Prostate gland (tissue), 2 donors: ENCODE measurements around the gene EHBP1. TPM values are rescaled to one million over a fixed set of nuclear protein-coding genes. Genes with fewer than 3 reads are reported as not detected.

ENCODE experiments used
- DNase-seq: peaks from one replicate; pipeline ENCODE4 v3.0.0-alpha.2; 2019; ENCODE audit warnings: low spot score
- H3K27ac ChIP-seq, 2 donors: fragments of 200-600 bp; sonication (generic); 2 replicates each; pipeline ENCODE4 v1.5.1; 2017 to 2019
- H3K27me3 ChIP-seq: fragments of 200-600 bp; sonication (generic); replicated peaks from 2 replicates; pipeline ENCODE4 v1.5.1; 2019; ENCODE audit not compliant: insufficient read depth
- H3K36me3 ChIP-seq, 2 donors: fragments of 200-600 bp; sonication (generic); 1 replicate in 1 of 2; 2 replicates in 1 of 2; pipeline versions ENCODE4 v1.5.1 to v1.8.1; 2017 to 2019
- H3K4me1 ChIP-seq: fragments of 200-600 bp; sonication (generic); replicated peaks from 2 replicates; pipeline ENCODE4 v1.5.1; 2019
- H3K4me3 ChIP-seq, 2 donors: fragments of 200-600 bp; sonication (generic); 2 replicates each; pipeline ENCODE4 v1.5.1; 2017 to 2019
- H3K9me3 ChIP-seq: fragments of 200-600 bp; sonication (generic); 2 replicates; pipeline ENCODE4 v1.5.1; 2017
- CTCF ChIP-seq, 4 experiments: fragments of 200-600 bp in 2 of 4; fragments of 450-650 bp in 2 of 4; sonication (generic) in 2 of 4; IDR thresholded peaks; 1 replicate in 3 of 4; 2 replicates in 1 of 4; pipeline ENCODE4 v1.5.1; 2016 to 2019; ENCODE audit warnings: antibody characterized with exemption in 4 of 4, mild to moderate bottlenecking in 2 of 4, moderate library complexity in 2 of 4
- POLR2A ChIP-seq: fragments of 450-650 bp; IDR thresholded peaks from one replicate; pipeline ENCODE4 v1.6.1; 2016; ENCODE audit warnings: antibody characterized with exemption, mild to moderate bottlenecking
- POLR2AphosphoS5 ChIP-seq: sonication (generic); formaldehyde crosslinking; IDR thresholded peaks from one replicate; pipeline ENCODE4 v1.6.1; 2017; ENCODE audit warnings: antibody characterized with exemption
- WGBS: methylation state at CpG from one replicate; pipeline ENCODE4 v1.1.5; 2018; 5-methylcytosine and 5-hydroxymethylcytosine counted together
- intact Hi-C: fragments of 100-400 bp; cut with DNase I; formaldehyde crosslinking; loops from one replicate; pipeline ENCODE4 v1.14.2; 2022
- total RNA-seq, 2 donors: library from RNA; depleted of rRNA; stranded (reverse); fragments of >200 nt; gene quantifications; one replicate each; pipeline ENCODE4 v1.1.0, GENCODE V29; 2016

The EHBP1 gene
- total RNA-seq, 2 donors from 2014 or later: 26.5 to 30.3 TPM

GRCh38 chr2:62770629-62771028, 65.1 kb downstream of the EHBP1 start:
- Histone ChIP-seq H3K36me3 (no peaks in the 10 kb centered on the region), H3K4me1 (no peaks in the 10 kb centered on the region), H3K4me3 (no peak overlapping the region), H3K9me3 (no peaks in the 10 kb centered on the region), H3K27me3 (no peaks in the 10 kb centered on the region), H3K27ac (no peak overlapping the region)
- WGBS: 73% methylated on average over 4 of the region's 4 CpGs
- no peak for DNase-seq
- TF ChIP-seq POLR2AphosphoS5: no peak
- TF ChIP-seq POLR2A: no peak
- no peak for TF ChIP-seq CTCF (IDR thresholded peaks at IDR 0.05)
- intact Hi-C loops: loop anchor here (5.0 kb wide), 1 partner anchor 63 kb away; the partner anchor contains the start of gene EHBP1

GRCh38 chr2:62774555-62775366, 69.2 kb downstream of the EHBP1 start:
- Histone ChIP-seq H3K4me1 (no peaks in the 10 kb centered on the region), H3K36me3 (no peaks in the 10 kb centered on the region), H3K9me3 (no peaks in the 10 kb centered on the region), H3K27ac (no peak overlapping the region), H3K27me3 (no peaks in the 10 kb centered on the region), H3K4me3 (no peak overlapping the region)
- DNase-seq: peak; percentile 29
- TF ChIP-seq CTCF (IDR thresholded peaks at IDR 0.05) (peak; percentile 52 to 85 (median 81)), POLR2AphosphoS5 (no peak), POLR2A (no peak)
- intact Hi-C loops: loop anchor here (5.0 kb wide), 1 partner anchor 67 kb away; the partner anchor contains the start of gene EHBP1
- WGBS: 78% methylated on average over 5 of the region's 5 CpGs

GRCh38 chr2:62775367-62775668, 69.8 kb downstream of the EHBP1 start:
- WGBS: 31% methylated on average over 2 of the region's 2 CpGs
- no peak for DNase-seq
- Histone ChIP-seq H3K4me3 (no peak overlapping the region), H3K36me3 (no peaks in the 10 kb centered on the region), H3K4me1 (no peaks in the 10 kb centered on the region), H3K27ac (no peak overlapping the region), H3K27me3 (no peaks in the 10 kb centered on the region), H3K9me3 (no peaks in the 10 kb centered on the region)
- intact Hi-C loops: no loop called here
- TF ChIP-seq POLR2A (no peak), CTCF (IDR thresholded peaks at IDR 0.05) (no peak), POLR2AphosphoS5 (no peak)

- intact Hi-C loops: no loop called here
- Histone ChIP-seq H3K27ac (no peak overlapping the region), H3K9me3 (no peaks in the 10 kb centered on the region), H3K36me3 (no peaks in the 10 kb centered on the region), H3K4me1 (no peaks in the 10 kb centered on the region), H3K4me3 (no peak overlapping the region), H3K27me3 (no peaks in the 10 kb centered on the region)
- no peak for TF ChIP-seq CTCF (IDR thresholded peaks at IDR 0.05)
- TF ChIP-seq POLR2A: no peak
- TF ChIP-seq POLR2AphosphoS5: no peak
- no peak for DNase-seq
Observed at GRCh38 chr2:62783679-62784078, 78.2 kb downstream of the EHBP1 start.

- TF ChIP-seq POLR2A (no peak), POLR2AphosphoS5 (no peak), CTCF (IDR thresholded peaks at IDR 0.05) (no peak)
- H3K4me1 ChIP-seq: no peaks in the 10 kb centered on the region
- 94% methylated on average over 2 of the region's 2 CpGs for WGBS
- no peak overlapping the region for H3K4me3 ChIP-seq
- intact Hi-C loops: no loop called here
- no peaks in the 10 kb centered on the region for H3K27me3 ChIP-seq
- no peak for DNase-seq
- no peaks in the 10 kb centered on the region for H3K36me3 ChIP-seq
- H3K27ac ChIP-seq: no peak overlapping the region
- no peaks in the 10 kb centered on the region for H3K9me3 ChIP-seq
Observed at GRCh38 chr2:62784341-62784740, 78.8 kb downstream of the EHBP1 start.
